Islet precursor cell (in vitro differentiated cells): Measurements from ENCODE around the gene TRMT112.
A peak's percentile ranks its signal among the peaks of the same experiment; 100 is the strongest.
"Not testable (repeated sequence)": the region's sequence is repeated elsewhere in the genome, so short reads cannot be mapped to it uniquely, and the experiment has no call there.

Experiments
- DNase-seq: peaks from one replicate; pipeline ENCODE4 v3.0.0-alpha.2; 2018

TRMT112 gene

DNA sequence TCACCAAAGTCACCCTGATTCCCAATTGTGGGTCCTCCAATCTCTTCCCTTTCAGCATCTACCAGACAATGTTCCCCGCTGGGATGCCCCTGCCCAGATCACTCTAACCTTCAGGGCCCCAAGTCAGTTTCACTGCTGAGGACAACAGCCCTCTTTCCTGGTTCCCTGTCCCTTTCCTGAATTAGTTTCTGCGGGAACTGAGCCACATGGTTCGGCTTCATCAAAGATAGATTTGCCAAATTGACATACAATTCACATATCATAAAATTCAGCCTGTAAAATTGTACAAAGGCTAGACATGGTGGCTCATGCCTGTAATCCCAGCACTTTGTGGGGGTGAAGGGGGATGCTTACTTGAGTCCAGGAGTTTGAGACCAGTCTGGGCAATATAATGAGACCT lies 10.6 kb upstream of the TRMT112 start:
- DNase-seq = no peak

DNA sequence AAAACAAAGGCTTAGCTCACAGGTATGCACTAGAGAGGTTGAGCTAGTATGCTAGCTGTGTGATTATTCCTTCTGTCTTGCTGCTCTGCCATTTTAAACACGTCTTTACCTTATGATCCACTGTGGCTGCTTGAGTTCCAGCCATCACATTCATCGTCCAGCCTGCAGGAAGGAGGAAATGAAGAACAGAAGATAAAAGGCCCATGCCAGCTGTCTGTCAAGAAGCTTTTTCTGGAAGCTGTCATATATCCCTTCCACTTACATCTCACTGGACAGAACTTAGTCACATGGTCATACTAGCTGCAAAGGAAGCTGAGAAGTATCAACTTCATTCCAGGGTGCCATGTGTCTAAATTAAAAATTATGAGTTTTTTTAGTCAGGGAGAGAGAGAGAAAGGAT lies 10.0 kb upstream of the TRMT112 start:
- no peak for DNase-seq

DNA sequence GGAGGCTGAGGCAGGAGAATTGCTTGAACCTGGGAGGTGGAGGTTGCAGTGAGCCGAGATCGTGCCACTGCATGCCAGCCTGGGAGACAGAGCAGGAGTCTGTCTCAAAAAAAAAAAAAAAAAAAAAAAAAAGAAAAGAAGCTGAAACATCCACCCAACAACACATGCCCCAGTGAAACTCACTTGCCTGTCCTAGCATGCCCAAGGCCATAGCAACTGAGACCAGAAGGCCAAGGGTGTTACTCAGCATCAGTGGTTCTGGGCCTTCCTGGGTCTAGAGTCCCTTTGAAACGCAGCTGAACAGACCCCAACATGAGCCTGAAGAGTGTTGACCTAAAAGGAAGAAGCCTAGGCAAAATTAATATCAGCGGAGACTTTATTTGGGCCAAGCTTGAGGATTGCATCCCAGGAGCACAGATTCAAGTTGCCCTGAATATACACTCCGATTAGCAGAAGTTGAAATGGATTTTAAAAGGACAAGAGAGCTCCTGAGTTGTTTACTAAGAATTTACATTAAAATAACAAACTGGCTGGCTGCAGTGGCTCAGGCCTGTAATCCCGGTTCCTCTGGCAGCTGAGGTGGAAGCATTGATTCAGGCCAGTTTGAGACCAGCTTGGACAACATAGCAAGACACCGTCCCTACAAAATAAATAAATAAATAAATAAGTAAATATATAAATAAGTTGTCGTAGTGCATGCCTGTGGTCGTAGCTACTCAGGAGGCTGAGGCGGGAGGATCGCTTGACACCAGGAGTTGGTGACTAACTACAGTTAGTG lies 7.5 kb upstream of the TRMT112 start:
- DNase-seq = peak; percentile 66

DNA sequence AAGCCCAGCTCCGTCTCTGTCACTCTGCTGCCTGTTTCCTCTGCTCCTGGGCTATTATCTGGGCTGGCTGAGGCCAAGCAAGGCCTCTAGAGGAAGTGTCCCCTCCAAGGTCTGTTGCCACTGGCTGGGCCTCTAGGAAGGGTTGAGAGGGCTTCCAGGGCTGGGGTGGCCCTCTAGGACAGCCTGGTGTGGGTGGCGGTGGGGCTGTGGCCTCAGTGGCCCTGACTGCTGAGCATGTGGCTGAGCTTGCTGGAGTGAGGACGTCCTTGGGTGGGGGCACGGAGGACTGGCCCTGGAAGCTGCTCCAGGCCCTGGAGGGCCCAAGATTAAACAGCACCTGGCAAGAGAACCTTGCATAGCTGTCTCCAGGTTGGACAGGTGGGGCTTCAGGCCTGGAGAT lies 6.6 kb upstream of the TRMT112 start:
- peak; percentile 57 for DNase-seq

DNA sequence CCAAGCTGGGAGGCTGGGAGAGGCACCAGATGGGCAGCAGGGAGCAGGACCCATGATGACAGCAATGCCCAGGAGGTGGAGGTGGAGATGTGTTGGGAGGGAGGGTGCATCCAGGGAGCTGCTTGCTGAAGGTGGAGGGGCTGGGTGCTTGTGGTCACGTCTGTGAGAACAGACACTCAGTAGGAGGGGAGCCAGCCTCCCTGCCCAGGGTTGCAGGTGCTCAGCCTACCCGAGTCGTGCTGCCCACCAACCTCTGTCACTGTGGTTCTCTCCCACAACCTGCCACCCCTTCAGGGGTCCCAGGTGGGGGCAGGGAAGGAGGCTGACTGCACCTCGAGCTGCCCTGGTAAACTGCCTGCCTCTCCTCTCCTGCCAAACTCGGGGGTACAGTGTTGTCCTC lies 6.0 kb upstream of the TRMT112 start:
- DNase-seq = no peak

DNA sequence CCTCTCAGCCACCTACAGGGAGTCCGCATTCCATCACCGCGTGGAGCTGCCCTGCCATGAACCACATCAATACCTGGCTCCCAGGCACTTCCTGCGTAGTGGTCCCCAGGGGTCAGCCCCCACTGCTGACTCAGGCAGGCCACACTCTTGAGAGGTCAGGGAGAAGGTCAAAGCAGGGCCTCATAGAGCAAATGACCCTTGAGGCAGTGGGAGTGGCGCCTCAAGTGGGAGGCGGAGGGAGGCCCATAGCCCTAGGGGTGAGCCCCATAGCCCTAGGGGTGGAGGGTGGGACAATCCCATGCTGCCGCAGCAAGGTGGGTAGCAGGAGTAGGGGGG lies 5.5 kb upstream of the TRMT112 start:
- no peak for DNase-seq

DNA sequence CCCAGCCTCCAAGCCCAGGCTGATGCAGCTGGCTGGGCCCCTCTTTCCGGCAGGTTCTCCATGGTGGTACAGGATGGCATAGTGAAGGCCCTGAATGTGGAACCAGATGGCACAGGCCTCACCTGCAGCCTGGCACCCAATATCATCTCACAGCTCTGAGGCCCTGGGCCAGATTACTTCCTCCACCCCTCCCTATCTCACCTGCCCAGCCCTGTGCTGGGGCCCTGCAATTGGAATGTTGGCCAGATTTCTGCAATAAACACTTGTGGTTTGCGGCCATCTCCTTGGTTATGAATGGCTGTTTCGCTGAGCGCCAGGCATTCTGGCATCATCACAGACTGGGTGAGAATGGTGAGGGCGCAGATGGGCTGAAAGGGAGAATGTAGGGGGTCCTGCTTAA lies 4.2 kb upstream of the TRMT112 start:
- peak; percentile 48 for DNase-seq

DNA sequence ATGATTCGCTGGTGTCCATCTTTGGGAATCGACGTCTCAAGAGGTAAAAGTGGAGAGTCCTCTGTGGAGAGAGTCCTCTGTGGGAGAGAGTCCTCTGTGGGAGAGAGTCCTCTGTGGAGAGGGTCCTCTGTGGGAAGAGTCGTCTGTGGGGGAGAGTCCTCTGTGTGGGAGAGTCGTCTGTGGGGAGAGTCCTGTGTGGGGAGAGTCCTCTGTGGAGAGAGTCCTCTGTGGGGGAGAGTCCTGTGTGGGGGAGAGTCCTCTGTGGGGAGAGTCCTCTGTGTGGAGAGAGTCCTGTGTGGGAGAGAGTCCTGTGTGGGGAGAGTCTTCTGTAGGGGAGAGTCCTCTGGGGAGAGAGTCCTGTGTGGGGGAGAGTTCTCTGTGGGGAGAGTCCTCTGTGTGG lies 3.7 kb upstream of the TRMT112 start:
- peak; percentile 34 for DNase-seq

DNA sequence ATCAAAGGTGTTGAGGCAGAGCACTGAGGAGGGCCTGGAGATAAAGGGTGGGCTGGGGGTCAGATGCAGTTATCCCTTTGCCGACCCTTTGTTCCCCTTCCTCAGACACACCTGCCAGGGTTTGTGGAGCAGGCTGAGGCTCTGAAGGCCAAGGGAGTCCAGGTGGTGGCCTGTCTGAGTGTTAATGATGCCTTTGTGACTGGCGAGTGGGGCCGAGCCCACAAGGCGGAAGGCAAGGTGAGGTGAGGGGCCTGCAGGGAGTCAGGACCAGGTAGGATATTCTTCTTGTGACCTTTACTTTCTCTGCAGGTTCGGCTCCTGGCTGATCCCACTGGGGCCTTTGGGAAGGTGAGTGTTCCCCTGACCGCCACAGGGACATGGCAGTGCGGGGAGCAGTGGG lies 3.2 kb upstream of the TRMT112 start:
- no peak for DNase-seq

DNA sequence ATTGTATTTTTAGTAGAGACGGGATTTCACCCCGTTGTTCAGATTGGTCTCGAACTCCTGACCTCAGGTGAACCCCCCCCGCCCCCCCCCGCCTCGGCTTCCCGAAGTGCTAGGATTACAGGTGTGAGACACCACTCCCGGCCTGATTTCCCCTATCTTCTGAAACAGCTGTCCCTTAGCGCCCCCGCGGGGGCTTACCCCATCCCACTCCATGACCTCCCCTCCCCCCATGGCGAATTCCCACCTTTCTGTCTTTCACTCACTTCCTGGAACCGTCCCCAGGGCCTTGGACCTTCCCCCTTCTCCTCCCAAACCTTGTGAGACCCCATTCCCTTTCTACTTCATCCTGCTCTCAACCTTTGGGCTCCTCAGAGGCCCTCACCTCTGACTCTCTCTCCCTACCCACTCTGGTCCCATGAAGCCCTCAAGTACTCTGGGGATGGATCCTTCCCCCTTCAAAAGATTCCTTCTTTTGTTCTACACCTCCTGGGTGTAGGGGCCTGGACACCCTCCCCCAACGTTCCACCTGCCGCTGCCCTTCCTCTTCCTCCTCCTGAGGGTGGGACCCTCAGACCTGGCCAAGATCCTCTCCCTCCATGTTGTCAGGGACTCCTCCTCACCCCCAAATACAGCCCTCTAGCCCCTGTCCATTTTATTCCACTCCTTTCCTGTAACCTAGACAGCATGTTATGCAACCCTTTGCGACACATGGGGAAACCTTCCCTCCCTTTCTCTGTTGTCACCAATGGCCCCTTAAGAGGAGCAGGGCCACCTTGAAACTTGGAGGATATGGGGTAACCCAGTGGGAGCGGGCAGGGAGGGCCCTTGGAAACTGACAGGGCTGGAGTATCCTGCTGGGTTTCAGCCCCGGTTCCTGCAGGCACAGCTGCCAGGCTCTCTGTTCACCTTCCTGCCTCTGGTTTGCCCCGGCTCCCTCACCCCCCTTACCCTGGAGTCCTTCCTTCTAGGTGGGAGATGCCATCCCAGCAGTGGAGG lies 1.7 kb upstream of the TRMT112 start:
- DNase-seq = no peak

DNA sequence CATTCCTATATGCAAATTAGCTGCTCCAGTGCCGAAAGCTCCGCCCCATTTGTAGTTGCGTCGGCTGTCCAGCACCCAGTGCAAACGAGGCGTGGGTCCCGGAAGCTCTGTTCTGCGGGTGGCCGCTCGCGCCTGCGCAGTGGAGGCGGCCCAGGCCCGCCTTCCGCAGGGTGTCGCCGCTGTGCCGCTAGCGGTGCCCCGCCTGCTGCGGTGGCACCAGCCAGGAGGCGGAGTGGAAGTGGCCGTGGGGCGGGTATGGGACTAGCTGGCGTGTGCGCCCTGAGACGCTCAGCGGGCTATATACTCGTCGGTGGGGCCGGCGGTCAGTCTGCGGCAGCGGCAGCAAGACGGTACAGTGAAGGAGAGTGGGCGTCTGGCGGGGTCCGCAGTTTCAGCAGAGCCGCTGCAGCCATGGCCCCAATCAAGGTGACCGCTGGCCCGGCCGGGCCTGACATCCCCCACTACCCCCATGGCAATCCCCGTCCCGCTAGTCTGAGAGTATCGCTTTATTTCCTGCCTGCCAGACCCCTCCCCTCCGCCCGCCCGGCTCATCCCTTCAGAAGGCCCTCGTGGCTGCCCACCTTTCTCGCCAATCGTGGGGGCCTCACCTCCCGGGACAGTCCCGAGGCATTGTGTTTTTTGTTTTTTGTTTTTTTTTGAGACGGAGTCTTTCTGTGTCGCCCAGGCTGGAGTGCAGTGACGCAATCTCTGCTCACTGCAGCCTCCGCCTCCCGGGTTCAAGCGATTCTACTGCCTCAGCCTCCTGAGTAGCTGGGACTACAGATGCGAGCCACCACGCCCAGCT lies 804 bp upstream of the TRMT112 start, which contains the start of gene PRDX5:
Gene PRDX5, plus strand, starts transcription at position 161 of the 805 bp plus-strand sequence. Its CDS starts 95 bp downstream, at position 256.
- DNase-seq = peak; percentile 97

DNA sequence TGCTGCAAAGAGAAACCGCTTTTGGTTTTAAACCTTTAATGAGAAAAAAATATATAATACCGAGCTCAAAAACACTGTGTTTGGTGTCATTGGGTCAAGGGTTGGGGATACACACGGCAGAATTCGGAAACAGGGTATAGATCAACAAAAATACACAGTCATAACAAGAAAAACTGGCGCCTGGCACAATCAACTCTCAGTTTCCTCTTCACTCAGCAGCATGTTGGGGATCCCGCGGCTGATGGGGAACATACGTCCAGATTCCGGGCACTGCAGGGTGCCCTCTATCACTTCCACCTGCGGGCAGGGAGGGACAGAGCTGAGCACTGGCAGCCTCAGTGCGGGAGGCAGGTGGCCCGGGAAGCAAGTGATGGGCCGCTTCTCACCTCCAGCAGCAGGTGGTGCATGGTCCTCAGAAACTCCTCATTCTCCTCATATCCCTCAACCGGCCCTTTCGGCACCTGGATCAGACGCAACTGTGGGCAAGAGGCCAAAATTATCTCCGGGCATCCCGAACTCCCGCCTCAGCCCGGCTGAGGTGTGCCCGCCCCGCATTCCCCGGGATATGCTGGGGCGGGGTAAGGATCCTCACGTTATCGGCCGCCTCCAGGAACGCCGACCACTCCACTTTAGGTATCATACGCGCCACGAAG lies 561 bp downstream of the TRMT112 start:
- peak; percentile 69 for DNase-seq

DNA sequence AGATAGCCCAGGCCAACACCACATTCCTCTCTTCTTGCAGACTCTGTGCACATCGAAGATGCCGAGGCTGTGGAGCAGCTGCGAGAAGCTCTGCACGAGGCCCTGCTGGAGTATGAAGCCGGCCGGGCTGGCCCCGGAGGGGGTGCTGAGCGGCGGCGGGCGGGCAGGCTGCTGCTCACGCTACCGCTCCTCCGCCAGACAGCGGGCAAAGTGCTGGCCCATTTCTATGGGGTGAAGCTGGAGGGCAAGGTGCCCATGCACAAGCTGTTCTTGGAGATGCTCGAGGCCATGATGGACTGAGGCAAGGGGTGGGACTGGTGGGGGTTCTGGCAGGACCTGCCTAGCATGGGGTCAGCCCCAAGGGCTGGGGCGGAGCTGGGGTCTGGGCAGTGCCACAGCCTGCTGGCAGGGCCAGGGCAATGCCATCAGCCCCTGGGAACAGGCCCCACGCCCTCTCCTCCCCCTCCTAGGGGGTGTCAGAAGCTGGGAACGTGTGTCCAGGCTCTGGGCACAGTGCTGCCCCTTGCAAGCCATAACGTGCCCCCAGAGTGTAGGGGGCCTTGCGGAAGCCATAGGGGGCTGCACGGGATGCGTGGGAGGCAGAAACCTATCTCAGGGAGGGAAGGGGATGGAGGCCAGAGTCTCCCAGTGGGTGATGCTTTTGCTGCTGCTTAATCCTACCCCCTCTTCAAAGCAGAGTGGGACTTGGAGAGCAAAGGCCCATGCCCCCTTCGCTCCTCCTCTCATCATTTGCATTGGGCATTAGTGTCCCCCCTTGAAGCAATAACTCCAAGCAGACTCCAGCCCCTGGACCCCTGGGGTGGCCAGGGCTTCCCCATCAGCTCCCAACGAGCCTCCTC lies 1.5 kb downstream of the TRMT112 start:
- not testable (repeated sequence) for DNase-seq

DNA sequence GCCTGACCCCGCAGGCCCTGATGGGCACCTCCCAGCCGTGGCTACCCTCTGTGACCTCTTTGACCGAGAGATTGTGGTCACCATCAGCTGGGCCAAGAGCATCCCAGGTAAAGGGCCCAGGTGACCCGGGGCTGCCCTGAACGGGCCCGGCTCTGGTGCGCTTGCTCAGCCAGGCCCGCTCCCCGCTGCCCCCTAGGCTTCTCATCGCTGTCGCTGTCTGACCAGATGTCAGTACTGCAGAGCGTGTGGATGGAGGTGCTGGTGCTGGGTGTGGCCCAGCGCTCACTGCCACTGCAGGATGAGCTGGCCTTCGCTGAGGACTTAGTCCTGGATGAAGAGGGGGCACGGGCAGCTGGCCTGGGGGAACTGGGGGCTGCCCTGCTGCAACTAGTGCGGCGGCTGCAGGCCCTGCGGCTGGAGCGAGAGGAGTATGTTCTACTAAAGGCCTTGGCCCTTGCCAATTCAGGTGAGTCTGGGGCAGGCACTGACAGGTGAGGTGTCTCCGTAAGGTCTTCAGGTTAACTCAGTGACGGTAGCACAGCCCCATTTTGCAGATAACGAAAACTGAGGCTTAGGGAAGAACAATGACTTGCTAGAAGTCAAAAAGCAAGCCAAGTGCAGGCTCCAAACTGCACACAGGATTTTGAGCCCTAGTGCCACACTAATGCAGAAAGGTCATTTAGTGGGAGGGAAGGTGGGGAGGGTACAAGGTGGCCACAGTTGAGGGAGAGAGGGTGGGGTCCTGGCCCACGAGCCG lies 2.4 kb downstream of the TRMT112 start:
- DNase-seq = no peak

DNA sequence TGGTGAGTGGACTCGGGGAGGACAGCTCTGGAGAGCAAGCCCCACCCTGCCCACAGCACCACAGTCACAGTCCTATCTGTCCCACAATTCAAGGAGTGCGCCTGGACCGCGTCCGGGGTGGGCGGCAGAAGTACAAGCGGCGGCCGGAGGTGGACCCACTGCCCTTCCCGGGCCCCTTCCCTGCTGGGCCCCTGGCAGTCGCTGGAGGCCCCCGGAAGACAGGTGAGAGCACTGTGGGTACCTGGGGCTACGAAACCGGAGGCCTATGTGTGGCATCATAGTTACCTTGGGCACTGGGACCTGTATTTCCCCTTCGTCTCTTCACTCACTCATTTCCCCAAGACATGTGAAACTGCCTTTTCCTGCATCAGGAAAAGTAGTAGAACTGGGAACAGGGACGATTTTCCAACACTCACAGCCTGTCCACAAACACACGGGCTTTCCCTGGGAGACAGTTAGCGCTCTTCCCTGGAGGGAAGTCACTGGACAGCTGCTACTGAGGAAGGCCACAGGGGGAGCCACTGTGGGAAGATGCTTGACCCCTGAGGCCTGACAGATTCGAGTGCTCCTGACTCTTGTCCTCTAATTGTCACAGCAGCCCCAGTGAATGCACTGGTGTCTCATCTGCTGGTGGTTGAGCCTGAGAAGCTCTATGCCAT lies 3.1 kb downstream of the TRMT112 start:
- no peak for DNase-seq

DNA sequence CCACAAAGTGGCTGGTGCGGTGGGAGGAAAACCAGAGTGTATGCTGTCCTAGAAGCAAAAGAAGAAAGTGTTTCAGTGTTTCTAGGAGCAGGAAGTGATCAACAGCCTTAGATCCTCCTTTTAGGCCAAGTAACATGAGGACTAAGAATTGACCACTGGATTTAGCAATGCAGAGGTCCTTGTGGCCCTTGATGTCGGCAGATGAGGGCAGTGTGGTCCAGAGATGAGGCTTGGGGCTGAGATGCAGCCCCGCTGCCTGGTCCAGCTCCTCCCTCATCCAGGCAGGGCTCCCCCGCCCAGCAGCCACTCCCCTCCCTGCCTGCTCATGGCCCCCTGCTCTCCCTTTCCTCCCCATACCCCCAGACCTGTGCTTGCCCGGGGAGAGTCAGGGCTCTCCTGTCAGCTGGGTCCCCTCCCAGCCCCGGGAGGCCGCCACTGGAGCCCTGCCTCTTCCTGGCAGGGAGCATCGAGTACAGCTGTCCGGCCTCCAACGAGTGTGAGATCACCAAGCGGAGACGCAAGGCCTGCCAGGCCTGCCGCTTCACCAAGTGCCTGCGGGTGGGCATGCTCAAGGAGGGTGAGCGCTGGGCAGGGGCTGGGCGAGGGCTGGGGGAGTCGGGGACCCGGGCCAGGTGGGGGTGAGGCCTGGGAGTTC lies 3.7 kb downstream of the TRMT112 start:
- DNase-seq = peak; percentile 53

DNA sequence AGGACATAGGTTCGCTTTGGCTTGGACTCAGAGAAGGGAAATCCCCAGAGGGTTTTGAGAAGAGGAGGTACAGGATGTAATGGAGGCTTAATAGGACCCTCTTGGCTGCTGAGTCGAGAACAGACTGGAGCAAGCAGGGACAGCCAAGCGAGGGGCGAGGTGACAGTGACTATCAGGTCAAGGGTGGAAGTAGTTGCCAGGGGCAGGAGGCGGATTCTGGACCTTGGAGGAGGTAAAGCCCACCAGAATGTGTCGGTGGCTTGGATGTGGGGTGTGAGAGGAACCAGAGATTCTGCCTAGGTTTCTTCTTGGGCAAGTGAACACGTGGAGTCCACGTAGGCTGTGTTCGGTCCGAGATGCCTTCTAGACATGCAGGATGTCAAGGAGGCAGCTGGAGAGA lies 4.4 kb downstream of the TRMT112 start:
- DNase-seq = no peak

DNA sequence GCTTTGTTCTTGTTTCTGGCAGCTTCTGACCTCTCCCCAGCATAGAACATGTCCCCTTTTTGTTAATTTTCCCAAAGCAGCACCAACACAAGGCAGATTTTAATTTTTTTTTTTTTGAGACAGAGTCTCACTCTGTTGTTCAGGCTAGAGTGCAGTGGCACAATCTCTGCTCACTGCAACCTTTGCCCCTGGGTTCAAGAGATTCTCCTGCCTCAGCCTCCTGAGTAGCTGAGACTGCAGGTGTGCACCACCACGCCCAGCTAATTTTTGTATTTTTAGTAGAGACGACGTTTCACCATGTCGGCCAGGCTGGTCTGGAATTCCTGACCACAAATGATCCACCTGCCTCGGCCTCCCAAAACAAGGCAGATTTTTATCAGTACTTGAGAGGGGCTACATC lies 9.6 kb downstream of the TRMT112 start:
- DNase-seq = not testable (repeated sequence)

DNA sequence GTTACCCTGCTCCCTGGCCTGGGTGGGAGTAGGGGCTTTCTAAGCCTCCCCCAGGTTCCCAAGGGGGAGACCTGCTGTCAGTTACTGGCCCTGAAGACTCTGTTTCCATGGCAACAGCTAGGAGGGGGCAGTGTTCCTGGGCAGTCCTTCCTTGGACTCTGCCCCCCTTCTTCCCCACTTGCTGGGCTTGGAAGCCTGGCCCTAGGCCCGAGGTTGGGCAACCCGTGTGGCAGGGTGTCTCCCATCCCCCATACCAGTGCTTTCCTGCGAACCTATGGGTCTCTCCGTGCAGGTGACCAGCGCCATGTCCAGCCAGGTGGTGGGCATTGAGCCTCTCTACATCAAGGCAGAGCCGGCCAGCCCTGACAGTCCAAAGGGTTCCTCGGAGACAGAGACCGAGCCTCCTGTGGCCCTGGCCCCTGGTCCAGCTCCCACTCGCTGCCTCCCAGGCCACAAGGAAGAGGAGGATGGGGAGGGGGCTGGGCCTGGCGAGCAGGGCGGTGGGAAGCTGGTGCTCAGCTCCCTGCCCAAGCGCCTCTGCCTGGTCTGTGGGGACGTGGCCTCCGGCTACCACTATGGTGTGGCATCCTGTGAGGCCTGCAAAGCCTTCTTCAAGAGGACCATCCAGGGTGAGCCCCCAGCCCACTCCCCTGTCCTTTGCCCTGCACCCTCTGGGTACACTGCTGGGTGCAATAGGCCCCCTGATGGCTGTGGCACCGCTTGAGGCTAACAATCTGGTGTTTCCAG lies 10.3 kb downstream of the TRMT112 start:
- no peak for DNase-seq
